ENCODE results near the gene MMP8.

MMP8 gene

DNA sequence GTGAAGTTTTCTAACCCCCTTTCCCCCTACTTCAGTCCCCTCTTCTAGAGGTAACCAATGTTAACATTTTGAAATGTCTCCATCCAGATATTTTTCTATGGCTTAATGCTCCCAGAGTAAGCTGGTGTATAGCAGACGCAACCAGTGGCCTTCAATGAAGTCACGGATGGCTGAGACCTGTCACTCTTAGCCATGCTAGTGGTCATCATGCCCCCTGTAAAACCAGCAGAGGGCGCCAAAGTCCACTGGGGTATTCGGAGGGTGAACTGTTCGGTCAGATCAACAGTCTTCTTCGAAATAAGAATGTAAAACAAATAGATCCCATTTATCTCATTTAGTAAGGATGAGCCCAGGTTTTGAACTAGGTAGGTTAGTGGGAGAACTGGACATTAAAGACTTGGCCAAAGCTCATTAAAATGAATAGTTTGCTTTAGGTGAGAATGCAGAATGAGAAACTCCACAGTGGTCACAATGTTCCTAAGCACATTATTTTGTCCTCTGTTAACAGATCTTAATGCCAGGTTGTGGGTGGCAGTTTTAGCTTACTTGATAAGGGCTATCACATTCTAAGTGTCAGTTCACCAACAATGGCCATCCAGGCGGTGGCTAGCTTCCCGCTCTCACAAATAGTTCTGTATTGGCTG, 8.6 kb upstream of the MMP8 start:
- no peak for TF ChIP-seq TAF1 (IDR thresholded peaks at IDR 0.05; ENCODE audit: low read depth)
- TF ChIP-seq RAD21 (IDR thresholded peaks at IDR 0.05; ENCODE audit: low read depth): peak; percentile 88

DNA sequence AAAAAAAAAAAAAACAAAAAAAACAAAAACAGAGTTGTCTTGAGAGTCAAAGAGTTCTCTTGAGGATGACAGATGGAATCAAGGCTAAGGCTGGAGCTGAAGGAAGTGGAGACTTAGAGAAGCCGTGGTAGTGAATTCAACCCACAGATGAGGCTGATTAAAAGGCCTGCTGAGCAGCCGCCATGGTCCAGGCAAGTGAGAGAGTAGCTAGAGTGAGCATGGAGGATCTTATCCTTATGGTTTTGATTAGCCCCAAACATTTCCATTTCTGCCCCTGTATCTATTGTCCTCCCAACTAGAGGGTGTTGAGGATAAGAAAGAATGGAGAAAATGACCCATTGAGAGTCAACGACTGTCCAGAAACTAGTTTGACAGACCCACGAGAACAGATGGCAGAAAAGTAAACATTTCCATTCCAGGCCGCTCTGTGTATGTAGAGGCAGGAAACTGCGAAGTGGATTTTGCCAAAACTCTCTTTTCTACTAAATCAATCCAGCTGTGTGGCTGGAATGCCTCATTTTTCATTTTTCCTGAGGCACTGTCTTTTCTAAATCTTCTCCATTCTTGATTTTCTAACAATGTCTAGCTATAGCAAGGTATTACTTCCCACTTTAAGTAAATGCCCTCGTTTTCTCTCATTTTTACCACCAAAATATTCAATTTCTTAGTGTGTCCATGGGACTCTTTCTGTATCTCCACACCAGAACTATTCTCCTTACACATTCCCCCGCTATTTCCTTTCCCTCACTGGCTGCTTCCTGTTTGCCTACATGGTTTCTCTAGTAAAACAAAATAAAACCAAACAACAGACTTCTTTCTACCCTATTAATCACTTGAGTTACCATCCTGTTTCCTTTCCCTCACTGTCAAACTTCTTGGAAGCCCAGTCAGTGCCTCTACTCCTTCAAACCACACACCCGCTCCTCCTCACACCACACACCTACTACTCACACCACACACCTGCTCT, 5.4 kb upstream of the MMP8 start:
- TF ChIP-seq, protein P1, sequence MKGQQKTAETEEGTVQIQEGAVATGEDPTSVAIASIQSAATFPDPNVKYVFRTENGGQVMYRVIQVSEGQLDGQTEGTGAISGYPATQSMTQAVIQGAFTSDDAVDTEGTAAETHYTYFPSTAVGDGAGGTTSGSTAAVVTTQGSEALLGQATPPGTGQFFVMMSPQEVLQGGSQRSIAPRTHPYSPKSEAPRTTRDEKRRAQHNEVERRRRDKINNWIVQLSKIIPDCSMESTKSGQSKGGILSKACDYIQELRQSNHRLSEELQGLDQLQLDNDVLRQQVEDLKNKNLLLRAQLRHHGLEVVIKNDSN (IDR thresholded peaks at IDR 0.05): no peak
- TF ChIP-seq CEBPB (IDR thresholded peaks at IDR 0.05) (no peak), FOXM1 (IDR thresholded peaks at IDR 0.05; ENCODE audit: borderline replicate concordance, low read depth) (no peak), RAD21 (IDR thresholded peaks at IDR 0.05; ENCODE audit: low read depth) (no peak), EGR1 (IDR thresholded peaks at IDR 0.05) (no peak), ZBTB7A (IDR thresholded peaks at IDR 0.05; ENCODE audit: low read depth) (no peak), YY1 (IDR thresholded peaks at IDR 0.05; ENCODE audit: low read depth) (no peak), TAF1 (IDR thresholded peaks at IDR 0.05; ENCODE audit: low read depth) (no peak), TCF12 (IDR thresholded peaks at IDR 0.05; ENCODE audit: low read depth) (no peak), CREB1 (IDR thresholded peaks at IDR 0.05; ENCODE audit: low read depth) (no peak), TEAD4 (IDR thresholded peaks at IDR 0.05) (no peak), NFIC (IDR thresholded peaks at IDR 0.05) (no peak)
- TF ChIP-seq, protein P2, sequence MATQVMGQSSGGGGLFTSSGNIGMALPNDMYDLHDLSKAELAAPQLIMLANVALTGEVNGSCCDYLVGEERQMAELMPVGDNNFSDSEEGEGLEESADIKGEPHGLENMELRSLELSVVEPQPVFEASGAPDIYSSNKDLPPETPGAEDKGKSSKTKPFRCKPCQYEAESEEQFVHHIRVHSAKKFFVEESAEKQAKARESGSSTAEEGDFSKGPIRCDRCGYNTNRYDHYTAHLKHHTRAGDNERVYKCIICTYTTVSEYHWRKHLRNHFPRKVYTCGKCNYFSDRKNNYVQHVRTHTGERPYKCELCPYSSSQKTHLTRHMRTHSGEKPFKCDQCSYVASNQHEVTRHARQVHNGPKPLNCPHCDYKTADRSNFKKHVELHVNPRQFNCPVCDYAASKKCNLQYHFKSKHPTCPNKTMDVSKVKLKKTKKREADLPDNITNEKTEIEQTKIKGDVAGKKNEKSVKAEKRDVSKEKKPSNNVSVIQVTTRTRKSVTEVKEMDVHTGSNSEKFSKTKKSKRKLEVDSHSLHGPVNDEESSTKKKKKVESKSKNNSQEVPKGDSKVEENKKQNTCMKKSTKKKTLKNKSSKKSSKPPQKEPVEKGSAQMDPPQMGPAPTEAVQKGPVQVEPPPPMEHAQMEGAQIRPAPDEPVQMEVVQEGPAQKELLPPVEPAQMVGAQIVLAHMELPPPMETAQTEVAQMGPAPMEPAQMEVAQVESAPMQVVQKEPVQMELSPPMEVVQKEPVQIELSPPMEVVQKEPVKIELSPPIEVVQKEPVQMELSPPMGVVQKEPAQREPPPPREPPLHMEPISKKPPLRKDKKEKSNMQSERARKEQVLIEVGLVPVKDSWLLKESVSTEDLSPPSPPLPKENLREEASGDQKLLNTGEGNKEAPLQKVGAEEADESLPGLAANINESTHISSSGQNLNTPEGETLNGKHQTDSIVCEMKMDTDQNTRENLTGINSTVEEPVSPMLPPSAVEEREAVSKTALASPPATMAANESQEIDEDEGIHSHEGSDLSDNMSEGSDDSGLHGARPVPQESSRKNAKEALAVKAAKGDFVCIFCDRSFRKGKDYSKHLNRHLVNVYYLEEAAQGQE (IDR thresholded peaks at IDR 0.05; ENCODE audit: low read depth): no peak
- TF ChIP-seq, protein P3, sequence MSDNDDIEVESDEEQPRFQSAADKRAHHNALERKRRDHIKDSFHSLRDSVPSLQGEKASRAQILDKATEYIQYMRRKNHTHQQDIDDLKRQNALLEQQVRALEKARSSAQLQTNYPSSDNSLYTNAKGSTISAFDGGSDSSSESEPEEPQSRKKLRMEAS (IDR thresholded peaks at IDR 0.05): no peak

DNA sequence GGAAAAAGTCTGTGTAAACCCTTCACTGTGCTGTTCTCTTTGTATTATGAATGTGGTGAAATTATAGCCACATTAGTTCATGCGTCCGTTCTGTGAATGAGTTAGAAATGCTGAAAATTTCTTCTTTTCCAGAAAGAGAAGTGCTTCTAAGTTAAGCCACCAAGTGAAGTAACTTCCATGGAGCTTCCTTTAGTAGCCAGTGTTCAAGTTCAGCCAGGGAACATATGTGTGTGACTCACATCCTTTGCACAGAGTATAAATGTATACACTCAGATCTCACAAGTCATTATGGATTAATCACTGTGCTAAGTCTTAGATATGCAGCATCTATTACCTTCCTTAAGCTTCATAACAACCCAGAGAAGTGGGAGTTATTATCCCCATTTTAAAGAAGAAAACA, 3.1 kb upstream of the MMP8 start:
- TF ChIP-seq YY1 (IDR thresholded peaks at IDR 0.05; ENCODE audit: low read depth) (no peak), TEAD4 (IDR thresholded peaks at IDR 0.05) (no peak), CEBPB (IDR thresholded peaks at IDR 0.05) (no peak), CREB1 (IDR thresholded peaks at IDR 0.05; ENCODE audit: low read depth) (no peak), RAD21 (IDR thresholded peaks at IDR 0.05; ENCODE audit: low read depth) (no peak)
- TF ChIP-seq, protein P3 (IDR thresholded peaks at IDR 0.05): no peak

DNA sequence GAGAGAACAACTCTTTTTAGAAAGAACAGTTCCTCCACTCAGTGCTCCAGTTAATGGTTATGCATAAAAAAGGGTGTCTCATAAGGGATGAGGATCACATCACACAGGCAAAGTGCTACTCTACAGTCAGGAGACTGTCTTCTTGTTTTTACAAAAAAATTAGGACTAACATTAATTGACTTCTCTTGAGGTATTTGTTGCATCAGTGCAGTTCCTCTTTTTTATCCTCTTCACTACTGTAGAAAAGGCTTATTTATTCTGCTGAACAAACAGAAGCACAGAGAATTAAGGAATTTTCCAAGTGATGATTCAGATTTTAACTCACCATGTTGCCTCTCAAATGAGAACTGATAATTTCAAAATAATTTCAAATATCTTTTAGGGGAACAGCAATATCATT, 1.9 kb downstream of the MMP8 start:
- TF ChIP-seq NFIC (IDR thresholded peaks at IDR 0.05) (no peak), RAD21 (IDR thresholded peaks at IDR 0.05; ENCODE audit: low read depth) (no peak), EGR1 (IDR thresholded peaks at IDR 0.05) (no peak), CREB1 (IDR thresholded peaks at IDR 0.05; ENCODE audit: low read depth) (no peak), YY1 (IDR thresholded peaks at IDR 0.05; ENCODE audit: low read depth) (no peak), TCF12 (IDR thresholded peaks at IDR 0.05; ENCODE audit: low read depth) (no peak), TAF1 (IDR thresholded peaks at IDR 0.05; ENCODE audit: low read depth) (no peak), TEAD4 (IDR thresholded peaks at IDR 0.05) (no peak), ZBTB7A (IDR thresholded peaks at IDR 0.05; ENCODE audit: low read depth) (no peak), EP300 (IDR thresholded peaks at IDR 0.05; ENCODE audit: borderline replicate concordance) (no peak), FOXM1 (IDR thresholded peaks at IDR 0.05; ENCODE audit: borderline replicate concordance, low read depth) (no peak), CEBPB (IDR thresholded peaks at IDR 0.05) (no peak)
- TF ChIP-seq, protein P3 (IDR thresholded peaks at IDR 0.05): no peak
- TF ChIP-seq, protein P1 (IDR thresholded peaks at IDR 0.05): no peak
- TF ChIP-seq, protein P2 (IDR thresholded peaks at IDR 0.05; ENCODE audit: low read depth): no peak

DNA sequence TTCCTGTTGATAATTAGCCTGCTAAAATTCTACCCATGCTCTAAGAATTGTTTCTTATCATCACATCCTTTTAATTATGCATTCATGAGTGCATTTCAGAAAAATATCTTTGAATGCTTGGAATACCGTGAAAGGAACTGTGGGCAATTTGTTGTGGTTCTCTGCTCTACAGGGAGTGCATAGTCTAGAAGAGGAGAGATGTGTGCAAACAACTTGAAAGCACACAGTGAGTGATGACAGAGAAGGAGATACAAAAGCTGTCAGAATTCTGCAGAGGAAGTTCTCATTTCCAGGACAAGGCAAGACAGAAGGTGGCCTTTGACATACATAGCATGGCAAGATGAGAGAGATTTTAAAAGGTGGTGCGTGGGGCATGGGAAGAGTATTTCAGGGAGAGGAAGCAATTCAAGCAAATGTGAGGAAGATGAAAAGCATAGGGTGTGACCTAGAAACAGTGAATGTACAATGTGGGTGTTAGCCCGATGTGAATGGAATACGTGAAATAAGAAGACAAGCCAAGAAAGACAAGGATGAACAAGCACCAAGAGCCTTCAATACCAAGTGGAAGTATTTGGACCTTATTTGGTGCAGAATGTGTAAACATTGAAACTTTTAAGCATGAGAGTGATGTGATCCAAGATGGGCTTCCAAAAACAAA, 5.0 kb downstream of the MMP8 start:
- TF ChIP-seq, protein P2 (IDR thresholded peaks at IDR 0.05; ENCODE audit: low read depth): no peak
- no peak for TF ChIP-seq TAF1 (IDR thresholded peaks at IDR 0.05; ENCODE audit: low read depth)
- TF ChIP-seq, protein P1 (IDR thresholded peaks at IDR 0.05): no peak
